GM18907 (cell line): ENCODE data around the gene CACNB2.
"Not testable (repeated sequence)": the region's sequence is repeated elsewhere in the genome, so short reads cannot be mapped to it uniquely, and the experiment has no call there.

Experiments used
- ATAC-seq: cut with Tn5 transposase; IDR thresholded peaks from one replicate; pipeline ENCODE4 v1.9.1; 2021; ENCODE audit warnings: mild to moderate bottlenecking, moderate library complexity; ENCODE audit not compliant: unreplicated experiment

The CACNB2 gene

DNA sequence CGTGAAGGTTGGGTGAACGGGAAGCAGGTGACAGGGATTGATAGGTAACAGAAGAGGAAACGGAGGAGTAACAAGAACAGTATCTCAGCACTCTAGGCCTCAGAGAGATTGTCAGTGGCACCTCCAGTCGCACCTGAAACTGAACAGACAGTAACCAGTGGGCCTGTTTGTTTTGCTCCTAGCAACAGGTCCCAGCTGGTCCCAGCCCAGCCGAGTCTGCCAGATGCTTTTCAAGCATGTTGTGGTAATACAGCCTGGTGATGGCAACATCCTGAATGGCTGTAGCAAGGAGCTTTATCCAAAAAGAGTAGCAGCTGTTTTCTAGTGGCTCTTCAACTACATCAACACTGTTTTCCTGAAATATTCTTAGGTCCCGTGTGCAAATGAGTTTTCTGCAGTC lies 4.7 kb downstream of the CACNB2 start:
- no peak for ATAC-seq

DNA sequence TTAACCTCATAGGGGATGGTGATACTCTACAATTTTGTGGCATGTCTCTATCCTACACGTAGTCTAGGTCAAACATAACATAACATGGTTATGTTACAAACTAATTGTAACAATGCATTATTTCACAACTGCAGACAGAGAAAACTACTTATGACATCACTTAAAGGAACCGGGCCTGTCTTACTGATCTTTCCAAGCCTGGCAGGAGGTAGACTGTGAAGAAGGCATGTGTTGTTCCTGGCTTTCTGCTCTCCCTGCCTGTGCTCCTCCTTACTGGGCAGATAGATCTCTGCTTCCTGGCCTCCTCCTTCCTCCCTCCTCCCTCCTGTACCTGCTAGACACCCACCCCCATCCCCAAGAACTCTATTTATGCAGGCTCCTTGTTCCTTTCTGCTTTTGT lies 5.4 kb downstream of the CACNB2 start:
- no peak for ATAC-seq

DNA sequence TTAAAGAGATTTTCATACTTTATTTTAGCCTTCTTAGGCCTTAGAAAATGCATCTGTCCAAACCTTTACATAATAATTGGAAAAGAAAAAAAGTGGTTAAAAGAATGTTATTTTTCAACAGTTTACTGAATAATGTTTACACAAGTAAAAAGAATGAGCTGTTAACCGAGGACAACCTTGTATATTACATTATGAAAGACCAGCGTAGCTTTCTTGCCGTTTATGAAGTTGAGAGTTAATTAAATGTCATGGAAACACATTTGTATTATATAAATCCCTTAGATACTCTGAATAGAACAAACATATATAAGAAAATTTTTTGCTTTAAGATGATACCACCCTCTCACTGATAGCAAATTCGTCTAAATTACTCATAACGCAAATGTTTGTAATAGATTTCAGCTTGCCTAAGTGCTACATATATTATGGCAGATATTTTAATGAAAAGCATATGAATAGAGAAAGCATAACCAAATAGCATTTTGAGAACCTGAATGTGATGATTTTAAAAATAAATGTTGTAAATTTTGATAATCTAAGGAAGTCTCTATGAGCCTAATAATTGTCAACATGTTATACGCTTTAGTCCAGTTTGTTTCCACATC lies 9.1 kb downstream of the CACNB2 start:
- ATAC-seq, result no peak

DNA sequence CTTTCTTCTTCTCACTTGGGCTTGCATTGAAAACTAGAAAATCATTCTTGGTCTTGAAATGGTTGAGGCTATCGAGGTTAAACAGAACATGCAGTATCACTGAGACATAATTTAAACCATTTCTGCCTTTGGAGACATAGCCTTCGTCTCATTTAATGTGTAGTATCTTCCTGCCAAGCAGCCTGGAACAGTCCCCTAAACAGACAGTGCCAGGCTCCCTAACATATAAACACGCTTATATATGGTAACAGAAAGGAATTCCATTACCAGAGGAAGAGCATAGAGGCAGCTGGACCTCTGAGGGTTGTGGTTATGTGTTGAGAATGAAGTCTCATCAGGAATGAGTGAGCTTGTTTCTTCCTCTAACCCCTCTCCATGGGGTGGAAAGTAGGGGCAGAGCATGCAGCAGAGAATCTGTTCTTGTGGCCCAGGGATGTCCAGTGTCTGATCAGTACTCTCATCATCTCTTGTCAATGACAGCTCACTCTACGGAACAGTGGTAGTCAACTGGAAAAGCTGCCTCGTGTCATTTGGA lies 11.2 kb downstream of the CACNB2 start:
- no peak for ATAC-seq

DNA sequence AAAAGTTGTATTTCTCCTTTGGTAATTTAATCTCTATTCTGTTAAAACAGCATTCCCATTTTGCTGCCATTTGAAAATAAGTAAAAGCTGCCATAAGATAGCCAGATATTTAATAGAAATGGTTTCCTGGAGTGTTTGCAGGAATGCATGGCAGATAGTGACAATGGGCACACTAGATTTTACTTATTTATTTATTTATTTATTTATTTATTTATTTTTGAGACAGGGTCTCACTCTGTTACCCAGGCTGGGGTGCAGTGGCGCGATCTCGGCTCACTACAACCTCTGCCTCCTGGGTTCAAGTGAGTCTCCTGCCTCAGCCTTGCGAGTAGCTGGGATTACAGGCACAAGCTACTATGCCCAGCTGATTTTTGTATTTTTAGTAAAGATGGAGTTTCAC lies 13.2 kb downstream of the CACNB2 start:
- not testable (repeated sequence) for ATAC-seq

DNA sequence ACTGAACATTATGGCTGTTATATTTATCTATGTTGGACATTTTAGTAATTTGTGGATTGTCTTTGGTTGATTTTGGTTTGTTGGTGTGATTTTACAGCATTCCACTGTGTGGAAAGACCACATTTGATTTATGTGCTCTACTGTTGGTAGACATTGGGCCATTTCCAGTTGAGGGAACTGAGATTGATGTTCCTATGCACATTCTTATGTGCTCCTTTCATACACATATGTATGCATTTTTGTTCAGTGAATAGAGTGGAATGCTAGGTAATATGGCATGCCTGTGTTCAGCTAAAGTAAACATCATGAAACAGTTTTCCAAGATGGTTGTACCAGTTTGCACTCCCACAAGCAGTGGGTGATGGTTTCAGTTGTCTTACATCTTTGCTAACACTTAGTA lies 15.1 kb downstream of the CACNB2 start:
- no peak for ATAC-seq

DNA sequence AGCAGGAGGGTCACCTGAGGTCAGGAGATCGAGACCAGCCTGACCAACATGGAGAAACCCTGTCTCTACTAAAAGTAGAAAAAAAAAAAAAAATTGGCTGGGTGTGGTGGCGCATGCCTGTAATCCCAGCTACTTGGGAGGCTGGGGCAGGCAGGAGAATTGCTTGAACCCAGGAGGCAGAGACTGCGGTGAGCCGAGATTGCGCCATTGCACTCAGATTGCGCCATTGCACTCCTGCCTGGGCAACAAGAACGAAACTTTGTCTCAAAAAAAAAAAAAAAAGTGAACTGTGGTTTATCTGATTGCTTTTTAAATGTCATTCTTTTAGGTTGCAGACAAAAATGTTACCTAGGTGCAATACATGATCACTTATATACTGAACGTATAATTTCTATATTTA lies 16.6 kb downstream of the CACNB2 start:
- not testable (repeated sequence) for ATAC-seq

DNA sequence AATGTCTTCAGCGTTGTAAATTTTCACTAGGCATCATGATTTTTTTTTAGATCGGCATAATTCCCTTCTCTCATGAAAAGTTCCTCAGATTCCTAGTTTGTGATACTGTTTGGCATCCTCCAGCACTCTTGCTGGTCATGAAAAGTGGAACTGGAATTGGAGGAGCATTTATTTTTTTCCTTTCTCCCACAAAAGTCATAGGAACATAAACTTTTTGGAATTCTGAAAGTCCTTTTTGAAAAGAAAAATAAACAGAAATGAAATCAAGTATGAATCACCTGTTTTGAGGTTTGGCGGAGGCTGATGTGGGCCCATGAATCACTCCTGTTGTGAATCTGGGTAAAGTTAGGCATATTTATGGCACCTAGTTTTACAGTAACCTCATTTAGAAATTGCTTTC lies 17.7 kb downstream of the CACNB2 start:
- ATAC-seq, result no peak

DNA sequence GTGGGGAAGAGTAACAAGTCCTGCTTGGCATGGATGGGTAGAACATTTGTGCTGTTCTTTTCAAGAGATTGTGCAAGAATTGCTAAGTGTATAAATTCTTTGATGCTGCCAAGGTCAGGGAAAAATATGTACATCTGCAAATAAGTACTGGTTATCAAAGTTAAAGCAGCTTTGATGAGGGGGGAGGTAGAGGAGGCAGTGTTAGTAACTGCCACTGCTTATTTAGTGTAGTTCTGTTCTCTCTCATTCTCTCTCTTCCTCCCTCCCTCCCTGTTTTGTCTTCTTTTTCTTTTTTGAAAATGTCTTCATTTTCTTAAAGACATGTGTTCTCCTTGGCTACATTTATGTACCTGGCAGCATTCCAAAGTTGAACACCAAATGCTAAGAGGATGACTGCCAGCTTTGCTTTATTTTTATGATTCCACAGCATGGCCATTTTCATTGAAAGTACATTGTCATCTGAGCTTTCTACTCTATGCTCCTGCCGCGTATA lies 18.6 kb downstream of the CACNB2 start:
- no peak for ATAC-seq

DNA sequence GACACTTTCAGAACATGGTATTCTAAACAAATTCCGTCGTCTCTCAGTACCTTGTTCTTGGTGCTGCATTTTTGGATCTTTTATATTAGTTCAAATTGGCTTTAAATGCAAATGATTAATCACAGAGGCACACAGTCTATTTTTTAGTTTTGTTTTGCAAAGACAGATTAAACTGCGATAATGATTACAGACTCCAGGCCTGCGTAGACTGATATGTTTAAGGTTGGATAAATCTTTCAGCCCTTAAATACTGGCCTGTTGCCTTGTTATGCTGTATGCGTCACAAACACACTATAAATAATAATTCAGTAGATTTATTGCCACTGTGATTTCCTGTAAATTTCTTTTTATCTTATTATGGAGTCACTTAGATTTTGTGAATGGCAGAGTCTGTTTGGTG lies 19.3 kb downstream of the CACNB2 start:
- ATAC-seq, result no peak

DNA sequence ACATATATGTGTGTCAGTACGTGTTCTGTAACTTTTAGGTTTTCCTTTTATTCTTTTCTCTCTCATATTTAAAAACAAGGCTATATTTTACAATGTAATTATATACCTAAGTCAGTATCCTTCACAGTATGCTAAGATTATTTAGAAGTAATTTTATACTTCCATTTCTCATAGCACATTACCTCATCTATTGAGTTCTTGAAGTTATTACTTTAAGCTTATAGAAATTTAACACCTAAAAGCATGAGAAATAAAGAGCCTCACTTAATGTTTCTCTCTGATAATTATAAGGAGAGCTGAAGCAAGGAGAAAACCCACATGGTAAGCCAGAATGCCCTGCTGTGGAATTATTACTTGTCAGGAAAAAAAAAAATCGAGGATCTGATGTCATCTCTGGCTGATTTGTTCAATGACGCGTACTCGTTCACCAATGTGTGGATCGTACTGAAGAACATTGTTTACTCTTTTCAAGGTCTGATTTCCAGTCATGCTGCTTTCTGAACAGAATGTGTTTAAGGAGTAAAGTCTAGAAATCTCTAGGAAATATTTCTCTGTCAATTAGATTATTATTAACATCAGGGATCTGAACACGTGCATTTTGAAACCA lies 21.9 kb downstream of the CACNB2 start:
- ATAC-seq, result no peak

DNA sequence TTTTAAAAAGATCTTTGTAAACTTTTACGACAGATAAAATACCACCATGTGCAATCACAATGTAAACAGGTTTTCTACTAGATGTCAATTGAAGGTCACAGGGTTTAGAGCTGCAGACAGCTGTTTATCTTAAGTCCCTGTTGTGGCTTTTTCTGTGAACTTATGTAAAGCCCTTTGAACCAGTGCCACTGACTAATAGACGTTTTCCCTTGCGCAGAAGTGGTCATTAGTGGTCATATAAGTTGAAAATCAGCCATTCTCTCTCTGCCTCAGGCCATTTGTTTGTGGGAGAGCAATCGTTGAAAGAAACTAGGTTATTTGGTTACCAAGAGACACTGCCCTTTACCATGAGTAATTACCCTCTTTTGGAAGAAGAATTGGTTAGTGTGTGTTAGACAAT lies 23.9 kb downstream of the CACNB2 start:
- ATAC-seq, result no peak

DNA sequence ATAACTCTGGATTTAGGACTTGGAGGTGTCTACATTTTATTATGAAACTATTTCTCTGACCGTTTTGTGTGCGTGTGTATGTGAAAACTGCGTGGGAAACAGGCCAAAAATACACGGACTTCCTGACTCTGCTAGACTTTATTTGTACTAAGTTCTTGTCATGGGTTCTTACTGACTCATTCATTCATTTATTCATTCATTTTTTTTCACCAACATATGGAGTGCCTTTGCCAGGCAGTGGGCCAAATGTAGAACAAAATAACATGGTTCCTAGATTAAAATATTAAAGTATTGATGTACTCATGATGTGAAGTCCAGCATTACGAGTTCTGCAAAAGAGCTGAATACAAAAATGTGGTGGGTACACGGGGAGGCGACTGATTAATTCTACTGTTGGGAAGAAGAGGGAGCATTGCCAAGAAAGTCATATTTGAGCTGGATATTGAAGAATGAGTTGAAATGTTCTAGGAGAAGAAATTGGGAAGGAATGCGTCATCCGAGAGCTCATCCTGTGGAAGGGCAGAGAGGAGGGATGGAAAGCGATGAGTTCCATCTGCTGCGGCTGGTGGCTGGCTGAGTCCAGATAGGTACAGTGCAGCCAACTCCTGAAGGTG lies 24.6 kb downstream of the CACNB2 start:
- no peak for ATAC-seq

DNA sequence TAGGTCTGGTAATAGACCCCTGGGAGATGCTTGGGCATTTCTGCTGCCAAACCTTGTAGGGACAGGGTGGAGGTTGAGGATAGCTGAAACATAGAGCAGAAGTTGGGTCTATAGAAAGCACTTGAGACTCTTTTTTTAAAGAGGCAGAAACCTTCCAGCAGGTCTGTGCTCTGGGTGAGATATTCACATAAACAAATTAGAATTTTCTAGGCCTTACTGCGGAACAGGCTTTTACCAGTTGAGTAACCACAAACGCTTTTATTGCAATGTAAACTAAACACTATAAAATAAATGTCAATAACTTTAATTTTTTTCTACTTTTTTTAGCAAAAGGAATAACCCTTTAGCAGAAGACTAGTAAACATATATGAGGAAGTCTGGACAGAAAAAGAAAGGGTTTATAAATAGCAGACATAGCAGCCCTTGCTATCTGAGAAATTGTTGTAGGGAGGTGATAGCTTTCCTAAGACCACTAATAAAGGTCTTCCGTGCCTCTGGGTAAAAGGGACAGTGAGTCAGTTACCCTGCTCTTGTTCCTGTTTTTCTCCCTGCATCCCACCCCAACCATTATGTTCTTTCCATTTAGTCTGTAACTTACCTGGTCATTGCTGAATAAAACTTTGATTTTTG lies 38.7 kb downstream of the CACNB2 start:
- no peak for ATAC-seq

DNA sequence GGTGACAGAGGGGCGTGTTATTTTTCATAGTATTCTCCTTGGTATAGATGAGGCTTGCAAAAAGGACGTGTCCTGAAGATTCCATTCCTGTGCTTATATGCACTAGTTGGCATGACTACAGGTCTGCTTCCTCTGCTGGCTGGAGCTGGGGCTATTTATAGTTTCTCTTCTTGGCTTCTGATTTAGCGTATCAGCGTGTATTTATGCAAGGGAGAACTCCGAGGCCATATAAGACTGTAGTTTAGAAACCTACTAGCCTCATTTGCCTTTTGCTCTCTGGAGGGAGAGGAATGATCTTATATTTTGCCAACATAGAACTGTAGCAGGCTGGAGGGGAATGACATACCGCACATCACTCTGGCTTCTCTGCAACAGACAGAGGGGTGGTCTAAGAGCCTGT lies 39.7 kb downstream of the CACNB2 start:
- ATAC-seq, result no peak

DNA sequence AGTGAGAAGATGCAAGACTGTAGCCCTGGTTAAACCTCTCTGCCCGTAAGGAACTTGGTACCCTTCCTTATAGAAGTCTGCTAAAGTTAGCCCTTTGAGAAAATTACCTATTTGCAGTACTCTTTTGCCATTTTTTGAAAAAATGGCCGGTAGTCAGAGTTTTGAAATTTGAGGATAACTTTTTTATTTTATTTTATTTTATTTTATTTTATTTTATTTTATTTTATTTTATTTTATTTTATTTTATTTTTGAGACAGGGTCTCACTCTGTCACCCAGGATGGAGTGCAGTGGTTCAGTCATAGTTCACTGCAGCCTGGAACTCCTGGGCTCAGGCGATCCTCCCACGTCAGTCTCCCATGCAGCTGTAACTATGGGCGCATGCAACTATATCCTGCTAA lies 41.2 kb downstream of the CACNB2 start:
- ATAC-seq, result not testable (repeated sequence)

DNA sequence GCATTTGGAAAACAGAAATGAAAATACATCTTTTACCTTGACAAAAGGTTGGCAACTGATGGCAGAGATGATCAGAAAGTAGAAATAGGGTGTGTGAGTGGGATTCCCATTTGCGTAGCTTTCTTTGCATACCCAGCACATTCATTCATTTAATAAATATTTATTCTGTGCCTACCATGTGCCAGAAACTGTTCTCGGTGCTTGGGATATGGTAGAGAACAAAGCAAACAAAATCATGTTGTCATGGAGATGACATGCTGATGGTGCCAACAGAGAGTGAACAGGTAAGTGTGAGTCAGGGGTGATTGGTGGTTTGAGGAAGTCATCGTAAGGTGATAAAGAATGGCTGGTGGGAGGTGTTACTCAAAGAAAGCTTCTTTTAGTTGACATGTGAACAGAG lies 45.4 kb downstream of the CACNB2 start:
- ATAC-seq, result no peak

DNA sequence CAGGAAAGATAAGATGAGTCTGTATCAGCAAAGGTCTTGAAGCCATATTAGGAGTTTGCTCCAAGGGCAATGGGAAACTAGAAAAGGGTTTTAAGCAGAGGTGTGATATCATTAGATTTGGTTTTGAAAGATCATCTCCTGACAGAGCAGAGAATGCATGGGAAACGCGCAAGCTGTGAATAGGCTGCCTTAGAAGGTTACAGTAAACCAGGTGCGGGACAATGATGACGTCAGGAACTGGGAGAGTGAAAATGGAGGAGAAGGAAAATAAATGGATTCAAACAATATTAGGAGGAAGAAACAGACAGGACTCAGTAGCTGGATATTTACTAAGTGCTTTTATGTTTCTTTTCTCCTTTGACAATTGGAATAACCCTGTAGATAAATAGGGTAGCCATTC lies 50.6 kb downstream of the CACNB2 start:
- ATAC-seq, result no peak

DNA sequence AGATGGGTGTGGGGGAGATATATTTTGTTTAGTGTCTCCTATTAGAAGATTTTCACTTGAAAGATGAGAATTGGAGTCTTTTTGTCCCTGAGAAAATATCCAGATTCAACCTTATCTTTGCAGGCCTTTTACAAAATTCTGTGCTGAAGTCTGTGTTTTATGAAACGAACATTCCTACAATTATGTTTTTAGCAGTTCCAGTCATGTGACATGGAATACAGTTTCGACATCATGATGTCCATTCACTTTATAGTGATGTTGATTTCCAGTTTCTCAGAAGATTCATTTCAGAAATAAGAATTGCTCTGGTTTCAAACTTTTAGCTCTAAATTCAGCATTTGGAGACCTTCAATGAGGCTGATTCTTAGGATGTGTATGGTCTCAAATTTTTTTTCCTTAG lies 54.4 kb downstream of the CACNB2 start:
- ATAC-seq, result no peak

DNA sequence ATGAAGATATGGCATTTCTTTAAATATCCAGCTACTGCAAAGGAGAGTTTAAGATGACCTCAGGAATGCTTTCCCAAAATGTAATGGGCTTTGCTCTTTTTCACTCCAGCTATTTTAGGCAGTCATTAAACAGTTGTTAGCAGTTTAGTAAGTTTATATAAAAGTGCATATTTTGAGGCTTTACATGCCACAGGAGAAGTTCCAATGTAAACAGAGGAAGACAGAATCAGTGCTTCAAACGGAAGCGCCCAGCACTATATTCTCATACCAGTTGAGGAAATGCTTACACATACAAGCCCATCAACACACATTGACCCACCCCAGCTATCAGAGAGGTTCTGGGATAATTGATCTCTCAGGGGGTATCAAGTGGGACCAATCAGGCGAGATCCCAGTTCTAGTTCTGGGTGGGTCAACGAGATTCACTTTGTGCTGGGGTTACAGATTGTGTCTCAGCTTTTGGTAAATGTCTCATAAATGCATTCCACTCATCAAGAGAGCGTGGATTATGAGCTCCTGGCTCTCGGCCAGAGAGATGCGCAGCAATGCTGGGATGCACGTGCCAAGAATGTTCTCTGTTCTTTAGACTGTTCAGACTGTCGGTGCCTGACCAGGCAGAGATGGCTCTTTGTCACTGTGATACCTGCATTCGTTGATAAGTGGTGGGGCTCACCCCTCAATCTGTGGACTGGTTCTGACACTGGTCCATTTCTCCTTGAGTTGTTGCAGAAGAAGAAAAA lies 55.0 kb downstream of the CACNB2 start:
- no peak for ATAC-seq
